K562 (cell line): ENCODE measurements around the gene SPATA16. TPM values are rescaled to one million over a fixed set of nuclear protein-coding genes. Genes with fewer than 3 reads are reported as not detected.

ENCODE experiments used
- CBX5 ChIP-seq: IDR thresholded peaks from 2 replicates; pipeline ENCODE4 v1.6.1; 2014; ENCODE audit warnings: low read depth, borderline replicate concordance
- CHD2 ChIP-seq: IDR thresholded peaks from 2 replicates; pipeline ENCODE4 v1.6.1; 2011; ENCODE audit warnings: low read depth, low read length
- CXXC5 ChIP-seq: fragments of 250-450 bp; sonication (Bioruptor Pico); IDR thresholded peaks from 2 replicates; pipeline ENCODE4 v1.8.0; 2022; ENCODE audit warnings: inconsistent platforms, mild to moderate bottlenecking, moderate library complexity
- ESRRA ChIP-seq: fragments of 450-650 bp; IDR thresholded peaks from 2 replicates; pipeline ENCODE4 v1.6.1; 2014; ENCODE audit warnings: low read depth, mild to moderate bottlenecking, moderate library complexity, borderline replicate concordance
- L3MBTL2 ChIP-seq: fragments of 450-650 bp; IDR thresholded peaks from 2 replicates; pipeline ENCODE4 v1.6.1; 2016; ENCODE audit warnings: mild to moderate bottlenecking, moderate library complexity
- MYBL2 ChIP-seq, 2 experiments: fragments of 450-650 bp in 1 of 2; sonication (generic) in 1 of 2; formaldehyde crosslinking in 1 of 2; IDR thresholded peaks; 2 replicates each; pipeline versions ENCODE4 v1.6.1 to v1.8.1; 2017 to 2022; ENCODE audit warnings: borderline replicate concordance in 1 of 2, inconsistent platforms in 1 of 2, low read depth in 1 of 2, mild to moderate bottlenecking in 1 of 2, missing genetic modification reagents in 1 of 2, moderate library complexity in 1 of 2
- NR1H2 ChIP-seq: sonication (generic); formaldehyde crosslinking; IDR thresholded peaks from 2 replicates; pipeline ENCODE4 v1.4.0; 2020; ENCODE audit warnings: mild to moderate bottlenecking, missing genetic modification reagents
- POLR2B ChIP-seq: fragments of 450-650 bp; IDR thresholded peaks from 2 replicates; pipeline ENCODE4 v1.6.1; 2018; ENCODE audit warnings: low read depth; ENCODE audit not compliant: partially characterized antibody
- PTTG1 ChIP-seq: fragments of 450-650 bp; IDR thresholded peaks from 2 replicates; pipeline ENCODE4 v1.6.1; 2016; ENCODE audit warnings: low read depth, mild to moderate bottlenecking, missing genetic modification characterization, missing compliant biosample characterization
- SPI1 ChIP-seq: IDR thresholded peaks from 2 replicates; pipeline ENCODE4 v1.6.1; 2011; ENCODE audit warnings: low read depth, low read length, control low read depth, borderline replicate concordance
- TRIM24 ChIP-seq, 2 experiments: fragments of 450-650 bp; IDR thresholded peaks; 2 replicates each; pipeline ENCODE4 v1.6.1; 2016
- ZC3H11A ChIP-seq: IDR thresholded peaks from 2 replicates; pipeline ENCODE4 v1.6.1; 2012; ENCODE audit warnings: low read depth, low read length, improper control_type of control experiment
- ZKSCAN1 ChIP-seq: fragments of 150-350 bp; IDR thresholded peaks from 2 replicates; pipeline ENCODE4 v1.6.1; 2016; ENCODE audit warnings: low read depth, low read length
- ZKSCAN8 ChIP-seq: fragments of 200-800 bp; sonication (Bioruptor generic); IDR thresholded peaks from 2 replicates; pipeline ENCODE4 v1.6.1; 2016; ENCODE audit warnings: missing genetic modification characterization, missing compliant biosample characterization
- ZNF766 ChIP-seq: fragments of 200-800 bp; sonication (Bioruptor generic); conservative IDR thresholded peaks from 2 replicates; pipeline ENCODE4 v1.6.1; 2016; ENCODE audit warnings: missing genetic modification characterization, missing compliant biosample characterization
- polyA plus RNA-seq, 8 experiments: library from polyadenylated mRNA; depleted of rRNA in 4 of 8; stranded (reverse) in 5 of 8; unstranded in 3 of 8; fragments of >200 nt; fragmentation: Nextera tagmentation in 2 of 8; fragmentation: Illumina TruSeq in 1 of 8; extraction: Ambion mirVana in 2 of 8; extraction: Trizol in 1 of 8; gene quantifications; 2 replicates each; pipeline versions ENCODE4 v1.2.1 to v1.2.3, GENCODE V29; 2011 to 2014; ENCODE audit warnings: inconsistent platforms in 1 of 8, missing spikeins in 1 of 8
- total RNA-seq, 7 experiments: library from RNA; depleted of rRNA in 6 of 7; stranded (reverse); fragments of >200 nt in 6 of 7; fragmentation: Illumina TruSeq in 2 of 7; extraction: Trizol in 2 of 7; gene quantifications; 2 replicates each; pipeline versions ENCODE4 v1.2.1 to v1.2.3, GENCODE V29; 2011 to 2021; ENCODE audit warnings: low replicate concordance in 1 of 7
- TF ChIP-seq, protein P1 (sequence below): fragments of 450-650 bp; IDR thresholded peaks from 2 replicates; pipeline ENCODE4 v1.6.1; 2018; ENCODE audit not compliant: partially characterized antibody
- TF ChIP-seq, protein P2 (sequence below): sonication (generic); formaldehyde crosslinking; IDR thresholded peaks from 2 replicates; pipeline ENCODE4 v1.5.0; 2020; ENCODE audit warnings: missing genetic modification reagents
- TF ChIP-seq, protein P3 (sequence below): fragments of 450-650 bp; formaldehyde crosslinking; IDR thresholded peaks from 2 replicates; pipeline ENCODE4 v1.4.0; 2020; ENCODE audit warnings: mild to moderate bottlenecking
- TF ChIP-seq, protein P4 (sequence below): fragments of 450-650 bp; IDR thresholded peaks from 2 replicates; pipeline ENCODE4 v1.6.1; 2017; ENCODE audit warnings: antibody characterized with exemption, mild to moderate bottlenecking

Gene SPATA16
- total and polyA plus RNA-seq, 9 of the 15 experiments (the other 6 are each of a cell fraction or from before 2014, with no cell fraction given) = not detected

DNA sequence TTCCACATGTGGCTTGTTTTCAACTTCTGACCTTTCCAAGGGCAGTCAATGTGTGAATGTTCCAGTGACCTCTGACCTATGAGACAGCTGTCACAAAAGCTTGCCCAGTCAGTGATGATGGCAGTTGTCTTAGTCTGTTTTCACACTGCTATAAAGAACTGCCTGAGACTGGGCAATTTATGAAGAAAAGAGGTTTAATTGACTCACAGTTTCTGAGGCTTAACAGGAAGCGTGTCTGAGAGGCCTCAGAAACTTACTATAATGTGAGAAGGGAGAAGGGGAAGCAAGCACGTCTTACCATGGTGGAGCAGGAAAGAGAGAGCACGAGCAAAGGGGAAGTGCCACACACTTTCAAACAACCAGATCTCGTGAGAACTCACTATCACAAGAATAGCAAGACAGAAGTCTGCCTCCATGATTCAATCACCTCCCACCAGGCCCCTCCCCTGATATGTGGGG, 294.9 kb downstream of the SPATA16 start (continued):
- TF ChIP-seq, protein P1, sequence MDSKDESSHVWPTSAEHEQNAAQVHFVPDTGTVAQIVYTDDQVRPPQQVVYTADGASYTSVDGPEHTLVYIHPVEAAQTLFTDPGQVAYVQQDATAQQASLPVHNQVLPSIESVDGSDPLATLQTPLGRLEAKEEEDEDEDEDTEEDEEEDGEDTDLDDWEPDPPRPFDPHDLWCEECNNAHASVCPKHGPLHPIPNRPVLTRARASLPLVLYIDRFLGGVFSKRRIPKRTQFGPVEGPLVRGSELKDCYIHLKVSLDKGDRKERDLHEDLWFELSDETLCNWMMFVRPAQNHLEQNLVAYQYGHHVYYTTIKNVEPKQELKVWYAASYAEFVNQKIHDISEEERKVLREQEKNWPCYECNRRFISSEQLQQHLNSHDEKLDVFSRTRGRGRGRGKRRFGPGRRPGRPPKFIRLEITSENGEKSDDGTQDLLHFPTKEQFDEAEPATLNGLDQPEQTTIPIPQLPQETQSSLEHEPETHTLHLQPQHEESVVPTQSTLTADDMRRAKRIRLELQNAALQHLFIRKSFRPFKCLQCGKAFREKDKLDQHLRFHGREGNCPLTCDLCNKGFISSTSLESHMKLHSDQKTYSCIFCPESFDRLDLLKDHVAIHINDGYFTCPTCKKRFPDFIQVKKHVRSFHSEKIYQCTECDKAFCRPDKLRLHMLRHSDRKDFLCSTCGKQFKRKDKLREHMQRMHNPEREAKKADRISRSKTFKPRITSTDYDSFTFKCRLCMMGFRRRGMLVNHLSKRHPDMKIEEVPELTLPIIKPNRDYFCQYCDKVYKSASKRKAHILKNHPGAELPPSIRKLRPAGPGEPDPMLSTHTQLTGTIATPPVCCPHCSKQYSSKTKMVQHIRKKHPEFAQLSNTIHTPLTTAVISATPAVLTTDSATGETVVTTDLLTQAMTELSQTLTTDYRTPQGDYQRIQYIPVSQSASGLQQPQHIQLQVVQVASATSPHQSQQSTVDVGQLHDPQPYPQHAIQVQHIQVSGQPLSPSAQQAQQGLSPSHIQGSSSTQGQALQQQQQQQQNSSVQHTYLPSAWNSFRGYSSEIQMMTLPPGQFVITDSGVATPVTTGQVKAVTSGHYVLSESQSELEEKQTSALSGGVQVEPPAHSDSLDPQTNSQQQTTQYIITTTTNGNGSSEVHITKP = no peak
- TF ChIP-seq, protein P2, sequence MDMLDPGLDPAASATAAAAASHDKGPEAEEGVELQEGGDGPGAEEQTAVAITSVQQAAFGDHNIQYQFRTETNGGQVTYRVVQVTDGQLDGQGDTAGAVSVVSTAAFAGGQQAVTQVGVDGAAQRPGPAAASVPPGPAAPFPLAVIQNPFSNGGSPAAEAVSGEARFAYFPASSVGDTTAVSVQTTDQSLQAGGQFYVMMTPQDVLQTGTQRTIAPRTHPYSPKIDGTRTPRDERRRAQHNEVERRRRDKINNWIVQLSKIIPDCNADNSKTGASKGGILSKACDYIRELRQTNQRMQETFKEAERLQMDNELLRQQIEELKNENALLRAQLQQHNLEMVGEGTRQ (CRISPR knock-in tag) = no peak
- no peak for TF ChIP-seq NR1H2 (CRISPR knock-in tag)
- TF ChIP-seq, protein P3, sequence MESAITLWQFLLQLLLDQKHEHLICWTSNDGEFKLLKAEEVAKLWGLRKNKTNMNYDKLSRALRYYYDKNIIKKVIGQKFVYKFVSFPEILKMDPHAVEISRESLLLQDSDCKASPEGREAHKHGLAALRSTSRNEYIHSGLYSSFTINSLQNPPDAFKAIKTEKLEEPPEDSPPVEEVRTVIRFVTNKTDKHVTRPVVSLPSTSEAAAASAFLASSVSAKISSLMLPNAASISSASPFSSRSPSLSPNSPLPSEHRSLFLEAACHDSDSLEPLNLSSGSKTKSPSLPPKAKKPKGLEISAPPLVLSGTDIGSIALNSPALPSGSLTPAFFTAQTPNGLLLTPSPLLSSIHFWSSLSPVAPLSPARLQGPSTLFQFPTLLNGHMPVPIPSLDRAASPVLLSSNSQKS = no peak
- TF ChIP-seq MYBL2 (IDR thresholded peaks at IDR 0.05; ENCODE audit: low read depth) = peak; percentile 45; the same call in 1 of the 2 replicates
- no peak for TF ChIP-seq MYBL2 (CRISPR knock-in tag; IDR thresholded peaks at IDR 0.05; ENCODE audit: borderline replicate concordance)
- no peak for TF ChIP-seq ZC3H11A
- TF ChIP-seq, protein P4, sequence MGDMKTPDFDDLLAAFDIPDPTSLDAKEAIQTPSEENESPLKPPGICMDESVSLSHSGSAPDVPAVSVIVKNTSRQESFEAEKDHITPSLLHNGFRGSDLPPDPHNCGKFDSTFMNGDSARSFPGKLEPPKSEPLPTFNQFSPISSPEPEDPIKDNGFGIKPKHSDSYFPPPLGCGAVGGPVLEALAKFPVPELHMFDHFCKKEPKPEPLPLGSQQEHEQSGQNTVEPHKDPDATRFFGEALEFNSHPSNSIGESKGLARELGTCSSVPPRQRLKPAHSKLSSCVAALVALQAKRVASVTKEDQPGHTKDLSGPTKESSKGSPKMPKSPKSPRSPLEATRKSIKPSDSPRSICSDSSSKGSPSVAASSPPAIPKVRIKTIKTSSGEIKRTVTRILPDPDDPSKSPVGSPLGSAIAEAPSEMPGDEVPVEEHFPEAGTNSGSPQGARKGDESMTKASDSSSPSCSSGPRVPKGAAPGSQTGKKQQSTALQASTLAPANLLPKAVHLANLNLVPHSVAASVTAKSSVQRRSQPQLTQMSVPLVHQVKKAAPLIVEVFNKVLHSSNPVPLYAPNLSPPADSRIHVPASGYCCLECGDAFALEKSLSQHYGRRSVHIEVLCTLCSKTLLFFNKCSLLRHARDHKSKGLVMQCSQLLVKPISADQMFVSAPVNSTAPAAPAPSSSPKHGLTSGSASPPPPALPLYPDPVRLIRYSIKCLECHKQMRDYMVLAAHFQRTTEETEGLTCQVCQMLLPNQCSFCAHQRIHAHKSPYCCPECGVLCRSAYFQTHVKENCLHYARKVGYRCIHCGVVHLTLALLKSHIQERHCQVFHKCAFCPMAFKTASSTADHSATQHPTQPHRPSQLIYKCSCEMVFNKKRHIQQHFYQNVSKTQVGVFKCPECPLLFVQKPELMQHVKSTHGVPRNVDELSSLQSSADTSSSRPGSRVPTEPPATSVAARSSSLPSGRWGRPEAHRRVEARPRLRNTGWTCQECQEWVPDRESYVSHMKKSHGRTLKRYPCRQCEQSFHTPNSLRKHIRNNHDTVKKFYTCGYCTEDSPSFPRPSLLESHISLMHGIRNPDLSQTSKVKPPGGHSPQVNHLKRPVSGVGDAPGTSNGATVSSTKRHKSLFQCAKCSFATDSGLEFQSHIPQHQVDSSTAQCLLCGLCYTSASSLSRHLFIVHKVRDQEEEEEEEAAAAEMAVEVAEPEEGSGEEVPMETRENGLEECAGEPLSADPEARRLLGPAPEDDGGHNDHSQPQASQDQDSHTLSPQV = peak; percentile 46
- TF ChIP-seq ESRRA = peak; percentile 55
- no peak for TF ChIP-seq POLR2B
- no peak for TF ChIP-seq ZKSCAN8 (CRISPR knock-in tag)
- 0 out of 2 replicates have a peak, but pooled peaks have one; percentile 29 for TF ChIP-seq CXXC5 (CRISPR knock-in tag)
- TF ChIP-seq TRIM24 (IDR thresholded peaks at IDR 0.05) = peak in 1 of 2 experiments; percentile 17; a peak in 1 of 4 replicates
- peak; percentile 62 for TF ChIP-seq ZNF766 (CRISPR knock-in tag)
- no peak for TF ChIP-seq CBX5
- TF ChIP-seq CHD2 = peak; percentile 72
- no peak for TF ChIP-seq ZKSCAN1
- TF ChIP-seq L3MBTL2 = peak; percentile 39; the same call in 1 of the 2 replicates
- peak; percentile 84 for TF ChIP-seq SPI1
- TF ChIP-seq PTTG1 (tag) = no peak
